MM.1S (cell line): ENCODE measurements around the gene MZT2B.
"Not testable (repeated sequence)": the region's sequence is repeated elsewhere in the genome, so short reads cannot be mapped to it uniquely, and the experiment has no call there.

Source experiments
- DNase-seq: peaks from one replicate; pipeline ENCODE4 v3.0.0-alpha.2; 2015
- H2AFZ ChIP-seq: fragments of 300-600 bp; sonication (generic); 2 replicates; pipeline ENCODE4 v1.6.0; 2016; ENCODE audit warnings: antibody characterized with exemption, low read length
- H3F3A ChIP-seq: fragments of 300-600 bp; sonication (generic); 2 replicates; pipeline ENCODE4 v1.6.1; 2016; ENCODE audit warnings: mild to moderate bottlenecking, antibody characterized with exemption, low read length, moderate library complexity, mixed read lengths; ENCODE audit not compliant: insufficient read depth
- H3K27ac ChIP-seq: fragments of 300-600 bp; sonication (generic); 2 replicates; pipeline ENCODE4 v1.5.1; 2016; ENCODE audit warnings: mild to moderate bottlenecking, low read length
- H3K27me3 ChIP-seq: fragments of 300-600 bp; sonication (generic); replicated peaks from 2 replicates; pipeline ENCODE4 v1.6.0; 2016; ENCODE audit warnings: low read length; ENCODE audit not compliant: insufficient read depth
- H3K36me3 ChIP-seq: fragments of 300-600 bp; sonication (generic); replicated peaks from 2 replicates; pipeline ENCODE4 v1.6.1; 2016; ENCODE audit warnings: mild to moderate bottlenecking, low read length, mixed read lengths; ENCODE audit not compliant: insufficient read depth
- H3K4me1 ChIP-seq: fragments of 300-600 bp; sonication (generic); 2 replicates; pipeline ENCODE4 v1.6.1; 2016; ENCODE audit warnings: low read length, mixed read lengths
- H3K4me2 ChIP-seq: fragments of 300-600 bp; sonication (generic); 2 replicates; pipeline ENCODE4 v1.6.0; 2016; ENCODE audit warnings: low read depth, low read length
- H3K4me3 ChIP-seq: fragments of 300-600 bp; sonication (generic); 2 replicates; pipeline ENCODE4 v1.5.1; 2016; ENCODE audit warnings: low read length, mixed read lengths
- H3K79me2 ChIP-seq: fragments of 300-600 bp; sonication (generic); 2 replicates; pipeline ENCODE4 v1.6.1; 2016; ENCODE audit warnings: mixed run types, low read length, mixed read lengths
- H3K9ac ChIP-seq: fragments of 300-600 bp; sonication (generic); 2 replicates; pipeline ENCODE4 v1.6.1; 2016; ENCODE audit warnings: low read length, mixed read lengths
- H3K9me2 ChIP-seq: fragments of 300-600 bp; sonication (generic); replicated peaks from 2 replicates; pipeline ENCODE4 v1.6.1; 2016; ENCODE audit warnings: mild to moderate bottlenecking, low read length, mixed read lengths; ENCODE audit not compliant: insufficient read depth
- H3K9me3 ChIP-seq: fragments of 300-600 bp; sonication (generic); replicated peaks from 2 replicates; pipeline ENCODE4 v1.6.1; 2016; ENCODE audit warnings: mild to moderate bottlenecking, low read length, mixed read lengths; ENCODE audit not compliant: insufficient read depth
- H4K20me1 ChIP-seq: fragments of 300-600 bp; sonication (generic); 2 replicates; pipeline ENCODE4 v1.6.1; 2016; ENCODE audit warnings: mild to moderate bottlenecking, low read length, moderate library complexity, mixed read lengths; ENCODE audit not compliant: insufficient read depth

Gene MZT2B

GRCh38 chr2:130139331-130140280, 42.5 kb upstream of the MZT2B start:
- not testable (repeated sequence) for H3K27ac ChIP-seq, H3F3A ChIP-seq, H3K4me3 ChIP-seq, H3K79me2 ChIP-seq, H3K9me3 ChIP-seq, DNase-seq, H3K36me3 ChIP-seq, H3K4me1 ChIP-seq, H3K27me3 ChIP-seq, H3K4me2 ChIP-seq, H2AFZ ChIP-seq, H3K9ac ChIP-seq, H4K20me1 ChIP-seq, H3K9me2 ChIP-seq

GRCh38 chr2:130140516-130140915, 41.5 kb upstream of the MZT2B start:
- not testable (repeated sequence) for H3K36me3 ChIP-seq, H3K4me3 ChIP-seq, H3F3A ChIP-seq, H2AFZ ChIP-seq, DNase-seq, H3K9me2 ChIP-seq, H3K27ac ChIP-seq, H3K79me2 ChIP-seq, H4K20me1 ChIP-seq, H3K9ac ChIP-seq, H3K4me1 ChIP-seq, H3K9me3 ChIP-seq, H3K4me2 ChIP-seq, H3K27me3 ChIP-seq

GRCh38 chr2:130141002-130141401, 41.1 kb upstream of the MZT2B start:
- not testable (repeated sequence) for H3K36me3 ChIP-seq, DNase-seq, H3K4me3 ChIP-seq, H3K9me3 ChIP-seq, H2AFZ ChIP-seq, H3K79me2 ChIP-seq, H3K27ac ChIP-seq, H3K27me3 ChIP-seq, H3K9me2 ChIP-seq, H3K4me2 ChIP-seq, H3K9ac ChIP-seq, H3F3A ChIP-seq, H3K4me1 ChIP-seq, H4K20me1 ChIP-seq

GRCh38 chr2:130141645-130142370, 40.3 kb upstream of the MZT2B start:
- not testable (repeated sequence) for H3K4me1 ChIP-seq, H3K4me3 ChIP-seq, H3K9ac ChIP-seq, H3K4me2 ChIP-seq, H3K9me3 ChIP-seq, H2AFZ ChIP-seq, H3K9me2 ChIP-seq, H3K79me2 ChIP-seq, H3K27ac ChIP-seq, H3F3A ChIP-seq, DNase-seq, H4K20me1 ChIP-seq, H3K27me3 ChIP-seq, H3K36me3 ChIP-seq

- H3K4me1 ChIP-seq, H3K36me3 ChIP-seq, H4K20me1 ChIP-seq, DNase-seq, H3K4me3 ChIP-seq, H3K4me2 ChIP-seq, H3K9me2 ChIP-seq, H3K9me3 ChIP-seq, H3K79me2 ChIP-seq, H3K9ac ChIP-seq, H2AFZ ChIP-seq, H3K27ac ChIP-seq, H3F3A ChIP-seq, H3K27me3 ChIP-seq: not testable (repeated sequence)
These were observed 39.4 kb upstream of the MZT2B start for GRCh38 chr2:130142396-130143265.

- H3K4me2 ChIP-seq, H3K4me3 ChIP-seq: not testable (repeated sequence)
These were observed 38.6 kb upstream of the MZT2B start for GRCh38 chr2:130143266-130144039.

GRCh38 chr2:130145006-130145414, 37.1 kb upstream of the MZT2B start, which contains the start of gene CCDC74B:
Gene CCDC74B (minus strand): TSS chr2:130145112. CDS start chr2:130144996, 116 bp downstream.
- H4K20me1 ChIP-seq, H3K79me2 ChIP-seq, H3F3A ChIP-seq, H3K4me1 ChIP-seq, H3K27me3 ChIP-seq, H3K9me2 ChIP-seq, H3K27ac ChIP-seq, H3K9me3 ChIP-seq, H3K36me3 ChIP-seq, H2AFZ ChIP-seq: not testable (repeated sequence)
- H3K9ac ChIP-seq, result peak within 1 kb of the TSS; percentile 18; the same call in 1 of the 2 replicates
- peak within 1 kb of the TSS; percentile 36; the same call in 1 of the 2 replicates for H3K4me3 ChIP-seq
- peak within 1 kb of the TSS; percentile 43; the same call in 1 of the 2 replicates for H3K4me2 ChIP-seq
- peak; percentile 37 for DNase-seq

More at GRCh38 chr2:130143266-130144039, 38.6 kb upstream of the MZT2B start:
- H3K36me3 ChIP-seq, H3F3A ChIP-seq, DNase-seq, H3K9me2 ChIP-seq, H3K4me1 ChIP-seq, H3K9ac ChIP-seq, H3K9me3 ChIP-seq, H4K20me1 ChIP-seq, H2AFZ ChIP-seq, H3K27ac ChIP-seq, H3K27me3 ChIP-seq, H3K79me2 ChIP-seq: not testable (repeated sequence)
